Measurements from ENCODE around the gene ANKRD27. TPM values are rescaled to one million over a fixed set of nuclear protein-coding genes. Genes with fewer than 3 reads are reported as not detected.

The ANKRD27 gene
- total RNA-seq, 1 experiment from 2014 or later: 48.1 TPM

- H3K4me2 ChIP-seq (ENCODE audit: low read length): no peak overlapping the region
- DNase-seq (ENCODE audit: low read depth, low spot score): no peak
- H4K20me1 ChIP-seq (ENCODE audit: insufficient read depth): peaks cover 6% of the 10 kb centered on the region
- peaks cover 65% of the 10 kb centered on the region for H3K79me2 ChIP-seq (ENCODE audit: insufficient read depth, low read length)
- CTCF ChIA-PET: no interaction called here
- no TSS peak for BruUV-seq (replicated peaks)
- peaks cover 4 to 11% of the 10 kb centered on the region in 2 experiments; a peak in 3 of 4 replicates for H3K36me3 ChIP-seq (ENCODE audit: control insufficient read depth in 1 of 2, insufficient read depth in 2 of 2, low read length in 2 of 2)
- POLR2A ChIA-PET: no interaction called here
- H3K4me1 ChIP-seq (ENCODE audit: control insufficient read depth in 1 of 2, insufficient read depth in 2 of 2, low read length in 2 of 2): peaks cover 2 to 4% of the 10 kb centered on the region in 2 experiments; a peak in 3 of 4 replicates
- RAD21 ChIA-PET (ENCODE audit: low non-redundant PET in 1 of 2, low total read pairs in 2 of 2, uncharacterized antibody in 2 of 2, unreplicated experiment in 2 of 2): no interaction called here
- intact Hi-C loops (cut with micrococcal nuclease): loop anchor here (5.0 kb wide), 1 partner anchor 51 kb away; no protein-coding TSS in a partner anchor
- no peak overlapping the region for H3K9ac ChIP-seq (ENCODE audit: low read length)
- TF ChIP-seq SRF (IDR thresholded peaks at IDR 0.05; ENCODE audit: low read depth) (no peak), JUND (IDR thresholded peaks at IDR 0.05) (no peak), ELF1 (IDR thresholded peaks at IDR 0.05; ENCODE audit: borderline replicate concordance, low read depth) (no peak), CTCF (IDR thresholded peaks at IDR 0.05 in 2 of 3, conservative IDR thresholded peaks at IDR 0.05 in 1 of 3; ENCODE audit: borderline replicate concordance in 1 of 3, insufficient read depth in 1 of 3, low read depth in 2 of 3, low read length in 2 of 3) (no peak), ZBTB33 (IDR thresholded peaks at IDR 0.05; ENCODE audit: extremely low read depth, insufficient replicate concordance, low read length) (no peak), CEBPB (IDR thresholded peaks at IDR 0.05; ENCODE audit: low read depth) (no peak), ZFX (IDR thresholded peaks at IDR 0.05) (no peak), REST (IDR thresholded peaks at IDR 0.05; ENCODE audit: low read depth) (no peak), SP1 (IDR thresholded peaks at IDR 0.05; ENCODE audit: low read depth) (no peak), EZH2phosphoT487 (IDR thresholded peaks at IDR 0.05; ENCODE audit: borderline replicate concordance) (no peak), EGR1 (IDR thresholded peaks at IDR 0.05; ENCODE audit: low read depth) (no peak), EZH2 (IDR thresholded peaks at IDR 0.05) (no peak), POLR2AphosphoS5 (IDR thresholded peaks at IDR 0.05; ENCODE audit: low read depth, low read length) (no peak), TCF7L2 (IDR thresholded peaks at IDR 0.05; ENCODE audit: borderline replicate concordance, extremely low read depth, insufficient read depth, insufficient read length) (no peak), MAX (IDR thresholded peaks at IDR 0.05) (no peak)
- ATAC-seq: no peak
- no peak overlapping the region for H3K27ac ChIP-seq (ENCODE audit: low read depth, low read length)
- no peaks in the 10 kb centered on the region for H3K9me2 ChIP-seq (ENCODE audit: insufficient read depth)
- no peak overlapping the region for H2AFZ ChIP-seq (ENCODE audit: low read depth, low read length, poor library complexity, severe bottlenecking)
- H3K4me3 ChIP-seq (replicated peaks in 1 of 2; ENCODE audit: low read depth in 1 of 2, low read length in 2 of 2): no peak overlapping the region
- no peaks in the 10 kb centered on the region for H3K27me3 ChIP-seq (ENCODE audit: insufficient read depth, low read length)
- no peaks in the 10 kb centered on the region for H3K9me3 ChIP-seq (ENCODE audit: control insufficient read depth in 1 of 2, insufficient read depth in 1 of 2, low read depth in 1 of 2, low read length in 2 of 2)
These were observed 16.9 kb downstream of the ANKRD27 start for GRCh38 chr19:32658075-32658474.
